Calu3 (cell line): ENCODE data around the gene PMM1. TPM values are rescaled to one million over a fixed set of nuclear protein-coding genes. Genes with fewer than 3 reads are reported as not detected.

Source experiments
- BruUV-seq: library from RNA; stranded (reverse); fragments of 400-500 nt; replicated peaks from 2 replicates; lab custom pipeline; 2021; lab: Mats Ljungman, UMichigan
- CTCF ChIA-PET: fragments of 300-600 bp; sonication (Branson Sonifier 250); formaldehyde crosslinking; loops from one replicate; lab custom pipeline; 2022; ENCODE audit warnings: antibody characterized with exemption; lab: Charles Lee
- DNase-seq: peaks from one replicate; pipeline ENCODE4 v3.0.0; 2022
- H3K27ac Mint-ChIP-seq: one replicate; pipeline ENCODE4 v1.8.0; 2022; ENCODE audit warnings: mixed read lengths; ENCODE audit not compliant: unreplicated experiment
- H3K27me3 Mint-ChIP-seq: one replicate; pipeline ENCODE4 v1.8.0; 2022; ENCODE audit warnings: mixed read lengths; ENCODE audit not compliant: unreplicated experiment
- H3K36me3 Mint-ChIP-seq: one replicate; pipeline ENCODE4 v1.8.0; 2022; ENCODE audit warnings: mild to moderate bottlenecking, moderate library complexity, mixed read lengths; ENCODE audit not compliant: insufficient read depth, unreplicated experiment
- H3K4me1 Mint-ChIP-seq: one replicate; pipeline ENCODE4 v1.8.0; 2022; ENCODE audit warnings: mild to moderate bottlenecking, low read depth, mixed read lengths; ENCODE audit not compliant: unreplicated experiment
- H3K4me3 Mint-ChIP-seq: one replicate; pipeline ENCODE4 v1.8.0; 2022; ENCODE audit warnings: mild to moderate bottlenecking, low read depth, moderate library complexity, mixed read lengths; ENCODE audit not compliant: unreplicated experiment
- H3K9me3 Mint-ChIP-seq: one replicate; pipeline ENCODE4 v1.8.0; 2022; ENCODE audit warnings: low read depth, mixed read lengths; ENCODE audit not compliant: unreplicated experiment
- CTCF ChIP-seq: fragments of 200-600 bp; IDR thresholded peaks from one replicate; pipeline ENCODE4 v1.8.0; 2022; ENCODE audit warnings: antibody characterized with exemption; ENCODE audit not compliant: unreplicated experiment
- intact Hi-C: fragments of 100-400 bp; cut with micrococcal nuclease; formaldehyde crosslinking; loops from one replicate; pipeline ENCODE4 v1.10.0; 2022; ENCODE audit not compliant: unreplicated experiment
- total RNA-seq: library from RNA; stranded (reverse); gene quantifications from 2 replicates; pipeline ENCODE4 v1.2.3, GENCODE V29; 2022

Gene PMM1
- total RNA-seq, 1 experiment from 2014 or later, result 18.0 TPM

GRCh38 chr22:41557401-41558240 lies 32.0 kb downstream of the PMM1 start:
- TF ChIP-seq CTCF, result no peak
- Mint-ChIP-seq H3K4me1 (peaks cover 9% of the 10 kb centered on the region), H3K27ac (no peak overlapping the region), H3K36me3 (no peaks in the 10 kb centered on the region), H3K4me3 (no peak overlapping the region), H3K27me3 (peaks cover 89% of the 10 kb centered on the region), H3K9me3 (no peaks in the 10 kb centered on the region)
- intact Hi-C loops, result no loop called here
- BruUV-seq, result no TSS peak
- no peak for DNase-seq
- CTCF ChIA-PET, result interaction anchor here (0.5 to 1.2 kb wide), 2 partner anchors 32 to 39 kb away, joined by 3 read pairs; partner anchors contain the start of gene PMM1

GRCh38 chr22:41556561-41556960 lies 33.1 kb downstream of the PMM1 start:
- no TSS peak for BruUV-seq
- Mint-ChIP-seq H3K27ac (no peak overlapping the region), H3K4me1 (peaks cover 8% of the 10 kb centered on the region), H3K9me3 (no peaks in the 10 kb centered on the region), H3K27me3 (peaks cover 89% of the 10 kb centered on the region), H3K4me3 (no peak overlapping the region), H3K36me3 (no peaks in the 10 kb centered on the region)
- TF ChIP-seq CTCF, result no peak
- CTCF ChIA-PET, result interaction anchor here (0.6 to 1.2 kb wide), 2 partner anchors 30 to 33 kb away, joined by 3 to 4 read pairs; partner anchors contain the start of gene PMM1
- intact Hi-C loops, result no loop called here
- DNase-seq, result no peak

GRCh38 chr22:41555325-41555982 lies 34.2 kb downstream of the PMM1 start:
- CTCF ChIA-PET, result interaction anchor here (0.6 to 0.9 kb wide), 2 partner anchors 11 to 21 kb away, joined by 4 to 7 read pairs; no protein-coding TSS in a partner anchor
- no peaks in the 10 kb centered on the region for H3K36me3 Mint-ChIP-seq
- no peak for TF ChIP-seq CTCF
- BruUV-seq, result no TSS peak
- no peak overlapping the region for H3K4me3 Mint-ChIP-seq
- no peak overlapping the region for H3K27ac Mint-ChIP-seq
- H3K9me3 Mint-ChIP-seq, result no peaks in the 10 kb centered on the region
- intact Hi-C loops, result no loop called here
- peaks cover 8% of the 10 kb centered on the region for H3K4me1 Mint-ChIP-seq
- DNase-seq, result no peak
- peaks cover 81% of the 10 kb centered on the region for H3K27me3 Mint-ChIP-seq

GRCh38 chr22:41551877-41552582 lies 37.6 kb downstream of the PMM1 start:
- H3K36me3 Mint-ChIP-seq, result no peaks in the 10 kb centered on the region
- TF ChIP-seq CTCF, result no peak
- no TSS peak for BruUV-seq
- no peak overlapping the region for H3K27ac Mint-ChIP-seq
- H3K4me3 Mint-ChIP-seq, result no peak overlapping the region
- H3K27me3 Mint-ChIP-seq, result peaks cover 52% of the 10 kb centered on the region
- intact Hi-C loops, result loop anchor here (5.0 kb wide), 1 partner anchor 45 kb away; no protein-coding TSS in a partner anchor
- CTCF ChIA-PET, result no interaction called here
- peaks cover 8% of the 10 kb centered on the region for H3K4me1 Mint-ChIP-seq
- no peaks in the 10 kb centered on the region for H3K9me3 Mint-ChIP-seq
- DNase-seq, result no peak
